OCI-LY1 (cell line): ENCODE data around the gene HOMEZ.

Experiments used
- H2AFZ ChIP-seq: fragments of 200-600 bp; sonication (generic), shearing (Covaris generic); 2 replicates; pipeline ENCODE4 v1.6.0; 2014; ENCODE audit warnings: antibody characterized with exemption, mild to moderate bottlenecking, low read length
- H3F3A ChIP-seq: fragments of 200-600 bp; sonication (generic), shearing (Covaris generic); 2 replicates; pipeline ENCODE4 v1.6.0; 2014; ENCODE audit warnings: mild to moderate bottlenecking, antibody characterized with exemption, low read length, moderate library complexity; ENCODE audit not compliant: insufficient read depth
- H3K27ac ChIP-seq: fragments of 200-600 bp; sonication (generic); 2 replicates; pipeline ENCODE4 v1.5.1; 2014; ENCODE audit warnings: low read length, mixed run types, mild to moderate bottlenecking, low read depth; ENCODE audit not compliant: poor library complexity, severe bottlenecking
- H3K27me3 ChIP-seq: fragments of 200-600 bp; sonication (generic); 2 replicates; pipeline ENCODE4 v1.6.0; 2014; ENCODE audit warnings: antibody characterized with exemption, mild to moderate bottlenecking, low read length, moderate library complexity; ENCODE audit not compliant: insufficient read depth
- H3K36me3 ChIP-seq: fragments of 200-600 bp; sonication (generic); 2 replicates; pipeline ENCODE4 v1.6.1; 2014; ENCODE audit warnings: mild to moderate bottlenecking, antibody characterized with exemption, low read length, moderate library complexity, mixed read lengths; ENCODE audit not compliant: insufficient read depth
- H3K4me1 ChIP-seq: fragments of 200-600 bp; sonication (generic); 2 replicates; pipeline ENCODE4 v1.5.1; 2014; ENCODE audit warnings: mild to moderate bottlenecking, low read length, moderate library complexity; ENCODE audit not compliant: insufficient read depth, severe bottlenecking
- H3K4me2 ChIP-seq: fragments of 200-600 bp; sonication (generic), shearing (Covaris generic); 2 replicates; pipeline ENCODE4 v1.6.1; 2014; ENCODE audit warnings: low read length
- H3K4me3 ChIP-seq: fragments of 200-600 bp; sonication (generic); 2 replicates; pipeline ENCODE4 v1.5.1; 2014; ENCODE audit warnings: low read length, low read depth, mild to moderate bottlenecking, mixed read lengths; ENCODE audit not compliant: poor library complexity, severe bottlenecking
- H3K79me2 ChIP-seq: fragments of 200-600 bp; shearing (Covaris generic); 2 replicates; pipeline ENCODE4 v1.6.1; 2016; ENCODE audit warnings: mixed run types, low read length, mixed read lengths; ENCODE audit not compliant: insufficient read depth
- H3K9ac ChIP-seq: fragments of 200-600 bp; sonication (generic), shearing (Covaris generic); 2 replicates; pipeline ENCODE4 v1.6.1; 2014; ENCODE audit warnings: mild to moderate bottlenecking, low read length, mixed read lengths
- H3K9me2 ChIP-seq: fragments of 200-600 bp; sonication (generic), shearing (Covaris generic); 2 replicates; pipeline ENCODE4 v1.6.1; 2014; ENCODE audit warnings: low read depth, mild to moderate bottlenecking, low read length, mixed read lengths
- H3K9me3 ChIP-seq: fragments of 200-600 bp; shearing (Covaris generic); 2 replicates; pipeline ENCODE4 v1.6.1; 2014; ENCODE audit warnings: low read length, mixed read lengths
- H4K20me1 ChIP-seq: fragments of 200-600 bp; sonication (generic), shearing (Covaris generic); 2 replicates; pipeline ENCODE4 v1.6.0; 2016; ENCODE audit warnings: mild to moderate bottlenecking, low read length; ENCODE audit not compliant: insufficient read depth
- CTCF ChIP-seq: fragments of 200-600 bp; sonication (generic), shearing (Covaris generic); IDR thresholded peaks from 2 replicates; pipeline ENCODE4 v1.5.1; 2017; ENCODE audit warnings: mild to moderate bottlenecking, antibody characterized with exemption, low read length, moderate library complexity, mixed read lengths
- EZH2 ChIP-seq: fragments of 200-600 bp; sonication (generic), shearing (Covaris generic); IDR thresholded peaks from 2 replicates; pipeline ENCODE4 v1.8.0; 2017; ENCODE audit warnings: borderline replicate concordance, mixed run types, mild to moderate bottlenecking, antibody characterized with exemption, low read length, moderate library complexity, mixed read lengths

Gene HOMEZ

GRCh38 chr14:23297096-23297495, 11.2 kb upstream of the HOMEZ start:
- H3K27me3 ChIP-seq, result no peaks in the 10 kb centered on the region; the same call in 1 of the 2 replicates
- H3K4me1 ChIP-seq, result peaks cover 27% of the 10 kb centered on the region
- H3K9me3 ChIP-seq, result no peaks in the 10 kb centered on the region
- H2AFZ ChIP-seq, result no peak overlapping the region
- H4K20me1 ChIP-seq, result no peaks in the 10 kb centered on the region
- H3K9me2 ChIP-seq, result no peaks in the 10 kb centered on the region
- no peak overlapping the region for H3K27ac ChIP-seq
- no peak overlapping the region for H3K4me2 ChIP-seq
- no peak overlapping the region for H3K4me3 ChIP-seq
- H3F3A ChIP-seq, result no peaks in the 10 kb centered on the region
- no peak overlapping the region for H3K9ac ChIP-seq
- H3K79me2 ChIP-seq, result no peaks in the 10 kb centered on the region
- H3K36me3 ChIP-seq, result peaks cover 17% of the 10 kb centered on the region; the same call in 1 of the 2 replicates
- no peak for TF ChIP-seq CTCF

GRCh38 chr14:23296012-23296777, 10.3 kb upstream of the HOMEZ start:
- Histone ChIP-seq H3K9me3 (no peaks in the 10 kb centered on the region), H2AFZ (no peak overlapping the region), H3K27ac (no peak overlapping the region), H3K4me3 (no peak overlapping the region), H4K20me1 (no peaks in the 10 kb centered on the region), H3K36me3 (peaks cover 17% of the 10 kb centered on the region; the same call in 1 of the 2 replicates), H3F3A (no peaks in the 10 kb centered on the region), H3K9me2 (no peaks in the 10 kb centered on the region), H3K79me2 (no peaks in the 10 kb centered on the region), H3K4me2 (no peak overlapping the region), H3K27me3 (no peaks in the 10 kb centered on the region; the same call in 1 of the 2 replicates), H3K9ac (no peak overlapping the region), H3K4me1 (peaks cover 27% of the 10 kb centered on the region)
- TF ChIP-seq CTCF (no peak), EZH2 (no peak)

- Histone ChIP-seq H3K9me3 (no peaks in the 10 kb centered on the region), H3K4me3 (peak overlapping the region; percentile 21), H4K20me1 (no peaks in the 10 kb centered on the region), H3K9ac (peak overlapping the region; percentile 31; the same call in 1 of the 2 replicates), H3K36me3 (peaks cover 17% of the 10 kb centered on the region; the same call in 1 of the 2 replicates), H3K27me3 (no peaks in the 10 kb centered on the region; the same call in 1 of the 2 replicates), H3K4me2 (peak overlapping the region; percentile 46; the same call in 1 of the 2 replicates), H3F3A (no peaks in the 10 kb centered on the region), H3K27ac (peak overlapping the region; percentile 49), H2AFZ (no peak overlapping the region), H3K9me2 (no peaks in the 10 kb centered on the region), H3K4me1 (peaks cover 19% of the 10 kb centered on the region), H3K79me2 (no peaks in the 10 kb centered on the region)
- TF ChIP-seq EZH2 (no peak), CTCF (peak; percentile 91)
Measured at GRCh38 chr14:23294734-23295561, 9.0 kb upstream of the HOMEZ start.
